HCT116 (cell line): ENCODE results near the gene RBCK1. TPM values are rescaled to one million over a fixed set of nuclear protein-coding genes. Genes with fewer than 3 reads are reported as not detected.

ENCODE experiments used
- ATAC-seq: fragments of 200-7000 bp; cut with Tn5 transposase; 2 replicates; pipeline ENCODE4 v1.9.1; 2020; ENCODE audit warnings: mild to moderate bottlenecking, moderate library complexity
- BruUV-seq: library from RNA; stranded (reverse); fragments of 400-500 nt; replicated peaks from 2 replicates; lab custom pipeline; 2021; lab: Mats Ljungman, UMichigan
- CTCF ChIA-PET: fragments of 300-600 bp; sonication (Branson Sonifier 250); formaldehyde crosslinking; loops from one replicate; lab custom pipeline; 2021; ENCODE audit warnings: antibody characterized with exemption; lab: Charles Lee
- POLR2A ChIA-PET: fragments of 300-600, 350-600 bp; sonication (Branson Sonifier 250); formaldehyde crosslinking; loops from one replicate; lab custom pipeline; 2021; ENCODE audit warnings: antibody characterized with exemption; lab: Charles Lee
- RAD21 ChIA-PET, 2 experiments: fragments of 300-600 bp; sonication (Branson Sonifier 250); formaldehyde crosslinking; loops; one replicate each; lab custom pipeline; 2023; ENCODE audit warnings: low total read pairs in 2 of 2; ENCODE audit not compliant: uncharacterized antibody in 2 of 2, unreplicated experiment in 2 of 2, low non-redundant PET in 1 of 2; lab: Charles Lee
- DNase-seq: peaks from one replicate; pipeline ENCODE4 v3.0.0-alpha.2; 2010; ENCODE audit warnings: low read depth, low spot score
- H2AFZ ChIP-seq: fragments of 200-600 bp; shearing (Covaris generic), sonication (generic); 2 replicates; pipeline ENCODE4 v1.6.1; 2017; ENCODE audit warnings: low read depth, mixed run types, mixed read lengths, antibody characterized with exemption, low read length; ENCODE audit not compliant: poor library complexity, severe bottlenecking
- H3K27ac ChIP-seq: 2 replicates; pipeline ENCODE4 v1.5.1; 2012; ENCODE audit warnings: low read depth, low read length
- H3K27me3 ChIP-seq: fragments of 200-600 bp; sonication (generic); 2 replicates; pipeline ENCODE4 v1.6.1; 2016; ENCODE audit warnings: mixed run types, low read length, mixed read lengths; ENCODE audit not compliant: insufficient read depth
- H3K36me3 ChIP-seq, 2 experiments: fragments of 200-500 bp in 1 of 2; fragments of 200-600 bp in 1 of 2; sonication (Bioruptor generic) in 1 of 2; sonication (generic) in 1 of 2; 2 replicates each; pipeline versions ENCODE4 v1.5.1 to v1.6.1; 2014 to 2016; ENCODE audit warnings: low read length in 2 of 2, inconsistent platforms in 1 of 2, mixed read lengths in 1 of 2, mixed run types in 1 of 2; ENCODE audit not compliant: insufficient read depth in 2 of 2, control insufficient read depth in 1 of 2
- H3K4me1 ChIP-seq, 2 experiments: fragments of 200-600 bp in 1 of 2; sonication (generic) in 1 of 2; 2 replicates each; pipeline versions ENCODE4 v1.5.1 to v1.6.1; 2012 to 2017; ENCODE audit warnings: low read length in 2 of 2, inconsistent platforms in 1 of 2, mild to moderate bottlenecking in 1 of 2, mixed read lengths in 1 of 2, mixed run types in 1 of 2, moderate library complexity in 1 of 2; ENCODE audit not compliant: insufficient read depth in 2 of 2, control insufficient read depth in 1 of 2
- H3K4me2 ChIP-seq: fragments of 200-600 bp; sonication (generic); 2 replicates; pipeline ENCODE4 v1.6.1; 2017; ENCODE audit warnings: mixed run types, low read length, mixed read lengths
- H3K4me3 ChIP-seq, 2 experiments: fragments of 200-600 bp in 1 of 2; sonication (generic) in 1 of 2; replicated peaks in 1 of 2; 2 replicates each; pipeline ENCODE4 v1.5.1; 2011 to 2016; ENCODE audit warnings: low read length in 2 of 2, control low read depth in 1 of 2, low read depth in 1 of 2, mild to moderate bottlenecking in 1 of 2, mixed read lengths in 1 of 2, mixed run types in 1 of 2
- H3K79me2 ChIP-seq: fragments of 200-600 bp; sonication (generic); 2 replicates; pipeline ENCODE4 v1.6.1; 2017; ENCODE audit warnings: mild to moderate bottlenecking, mixed run types, low read length, moderate library complexity, mixed read lengths; ENCODE audit not compliant: insufficient read depth
- H3K9ac ChIP-seq: fragments of 200-600 bp; sonication (generic); 2 replicates; pipeline ENCODE4 v1.6.1; 2016; ENCODE audit warnings: low read length, mixed read lengths
- H3K9me2 ChIP-seq: fragments of 200-600 bp; sonication (generic), shearing (Covaris generic); 2 replicates; pipeline ENCODE4 v1.6.1; 2017; ENCODE audit warnings: mixed run types, mild to moderate bottlenecking, moderate library complexity; ENCODE audit not compliant: insufficient read depth
- H3K9me3 ChIP-seq, 2 experiments: fragments of 200-500 bp in 1 of 2; fragments of 200-600 bp in 1 of 2; sonication (Bioruptor generic) in 1 of 2; sonication (generic) in 1 of 2; 2 replicates each; pipeline ENCODE4 v1.6.1; 2014 to 2017; ENCODE audit warnings: low read length in 2 of 2, mixed read lengths in 2 of 2, inconsistent platforms in 1 of 2, low read depth in 1 of 2, mild to moderate bottlenecking in 1 of 2, mixed run types in 1 of 2, moderate library complexity in 1 of 2; ENCODE audit not compliant: control insufficient read depth in 1 of 2, insufficient read depth in 1 of 2
- H4K20me1 ChIP-seq: fragments of 200-600 bp; sonication (generic), shearing (Covaris generic); 2 replicates; pipeline ENCODE4 v1.6.1; 2017; ENCODE audit warnings: mixed run types, mild to moderate bottlenecking, moderate library complexity; ENCODE audit not compliant: insufficient read depth
- CBX3 ChIP-seq: IDR thresholded peaks from 2 replicates; pipeline ENCODE4 v1.6.1; 2012; ENCODE audit warnings: low read depth
- CEBPB ChIP-seq: IDR thresholded peaks from 2 replicates; pipeline ENCODE4 v1.6.1; 2012; ENCODE audit warnings: low read depth
- EGR1 ChIP-seq: IDR thresholded peaks from 2 replicates; pipeline ENCODE4 v1.6.1; 2012; ENCODE audit warnings: low read depth
- ELF1 ChIP-seq: IDR thresholded peaks from 2 replicates; pipeline ENCODE4 v1.6.1; 2012; ENCODE audit warnings: low read depth, borderline replicate concordance
- EZH2 ChIP-seq: fragments of 200-600 bp; sonication (generic); IDR thresholded peaks from 2 replicates; pipeline ENCODE4 v1.6.1; 2017; ENCODE audit warnings: antibody characterized with exemption, mixed run types
- EZH2phosphoT487 ChIP-seq: fragments of 200-600 bp; IDR thresholded peaks from 2 replicates; pipeline ENCODE4 v1.6.1; 2018; ENCODE audit warnings: antibody characterized with exemption, borderline replicate concordance
- FOSL1 ChIP-seq: IDR thresholded peaks from 2 replicates; pipeline ENCODE4 v1.6.1; 2012; ENCODE audit warnings: low read depth
- POLR2AphosphoS5 ChIP-seq: IDR thresholded peaks from 2 replicates; pipeline ENCODE4 v1.6.1; 2011; ENCODE audit warnings: mild to moderate bottlenecking, low read depth, low read length, moderate library complexity
- RAD21 ChIP-seq: IDR thresholded peaks from 2 replicates; pipeline ENCODE4 v1.6.1; 2012; ENCODE audit warnings: low read depth, mild to moderate bottlenecking
- SRF ChIP-seq: IDR thresholded peaks from 2 replicates; pipeline ENCODE4 v1.6.1; 2012; ENCODE audit warnings: low read depth
- TCF7L2 ChIP-seq: IDR thresholded peaks from 2 replicates; pipeline ENCODE4 v1.7.0; 2011; ENCODE audit warnings: borderline replicate concordance, inconsistent platforms; ENCODE audit not compliant: insufficient read depth, insufficient read length; ENCODE audit errors: extremely low read depth
- ZBTB33 ChIP-seq: IDR thresholded peaks from 2 replicates; pipeline ENCODE4 v1.6.1; 2011; ENCODE audit warnings: mild to moderate bottlenecking, low read length, moderate library complexity; ENCODE audit not compliant: insufficient replicate concordance; ENCODE audit errors: extremely low read depth
- intact Hi-C: fragments of 100-400 bp; cut with micrococcal nuclease; formaldehyde crosslinking; loops from 2 replicates; pipeline ENCODE4 v1.10.0; 2022
- total RNA-seq: library from RNA; stranded (reverse); gene quantifications from one replicate; pipeline ENCODE4 v1.2.1, GENCODE V29; 2021; ENCODE audit not compliant: unreplicated experiment

RBCK1 gene
- total RNA-seq, 1 experiment from 2014 or later, result 180 TPM

DNA sequence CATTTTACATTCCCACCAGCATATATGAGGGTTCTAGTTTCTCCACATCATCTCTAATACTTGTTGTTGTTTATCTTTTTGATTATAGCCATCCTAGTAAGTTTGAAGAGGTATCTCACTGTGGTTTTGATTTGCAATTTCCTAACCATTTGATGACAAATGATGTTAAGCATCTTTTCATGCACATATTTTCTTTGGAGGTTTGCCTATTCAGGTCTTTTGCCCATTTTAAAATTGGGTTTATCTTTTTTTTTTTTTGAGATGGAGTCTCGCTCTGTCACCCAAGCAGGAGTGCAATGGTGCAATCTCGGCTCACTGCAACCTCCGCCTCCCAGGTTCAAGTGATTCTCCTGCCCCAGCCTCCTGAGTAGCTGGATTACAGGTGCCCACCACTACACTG, 4.0 kb downstream of the RBCK1 start:
- ATAC-seq (no peak), DNase-seq (no peak)
- RAD21 ChIA-PET, result no interaction called here
- Histone ChIP-seq H3K4me2 (no peak overlapping the region), H3K9me3 (no peaks in the 10 kb centered on the region), H3K9me2 (no peaks in the 10 kb centered on the region), H3K4me1 (peaks cover 3 to 19% of the 10 kb centered on the region in 2 experiments; a peak in 3 of 4 replicates), H3K4me3 (no peak overlapping the region), H3K27ac (no peak overlapping the region), H2AFZ (no peak overlapping the region), H3K79me2 (peaks cover 47% of the 10 kb centered on the region), H4K20me1 (no peaks in the 10 kb centered on the region), H3K9ac (no peak overlapping the region), H3K36me3 (peaks cover 17 to 26% of the 10 kb centered on the region in 2 experiments; a peak in 2 of 4 replicates), H3K27me3 (no peaks in the 10 kb centered on the region)
- intact Hi-C loops, result no loop called here
- no peak for TF ChIP-seq RAD21
- TF ChIP-seq EZH2, result no peak
- no peak for TF ChIP-seq CBX3
- TF ChIP-seq SRF, result no peak
- TF ChIP-seq TCF7L2, result no peak
- no peak for TF ChIP-seq ZBTB33
- no peak for TF ChIP-seq FOSL1
- TF ChIP-seq EGR1, result no peak
- no peak for TF ChIP-seq ELF1
- no peak; the same call in 1 of the 2 replicates for TF ChIP-seq POLR2AphosphoS5
- TF ChIP-seq EZH2phosphoT487, result no peak
- no peak for TF ChIP-seq CEBPB
- no TSS peak for BruUV-seq
- POLR2A ChIA-PET, result no interaction called here
- CTCF ChIA-PET, result interaction anchor here (0.9 to 1.2 kb wide), 2 partner anchors 20 to 50 kb away, joined by 4 read pairs; no protein-coding TSS in a partner anchor
